SK-N-SH (cell line): ENCODE data around the gene SCYGR5. TPM values are rescaled to one million over a fixed set of nuclear protein-coding genes. Genes with fewer than 3 reads are reported as not detected.

Experiments
- CTCF ChIA-PET: fragments of 300-600, 350-600 bp; formaldehyde crosslinking; extraction: SDS; loops from one replicate; lab custom pipeline; 2021; lab: Yijun Ruan, JAX
- POLR2A ChIA-PET: fragments of 350-600 bp; sonication (Branson Sonifier 250); formaldehyde crosslinking; extraction: SDS; loops from one replicate; lab custom pipeline; 2020; ENCODE audit warnings: antibody characterized with exemption, inconsistent platforms; lab: Yijun Ruan, JAX
- DNase-seq: peaks from one replicate; pipeline ENCODE4 v3.0.0; 2012
- H2AFZ ChIP-seq: fragments of 200-600 bp; sonication (generic); 2 replicates; pipeline ENCODE4 v1.8.1; 2016; ENCODE audit warnings: antibody characterized with exemption, mild to moderate bottlenecking, low read depth
- H3F3A ChIP-seq: fragments of 200-600 bp; sonication (generic); replicated peaks from 2 replicates; pipeline ENCODE3; 2016; ENCODE audit warnings: antibody characterized with exemption, mild to moderate bottlenecking; ENCODE audit not compliant: insufficient read depth
- H3K27ac ChIP-seq, 2 experiments: fragments of 200-500 bp in 1 of 2; fragments of 200-600 bp in 1 of 2; sonication (Bioruptor generic) in 1 of 2; sonication (generic), shearing (Covaris generic) in 1 of 2; 2 replicates each; pipeline versions ENCODE4 v1.5.1 to v1.6.1; 2014 to 2016; ENCODE audit warnings: low read depth in 2 of 2, inconsistent platforms in 1 of 2, low read length in 1 of 2, mild to moderate bottlenecking in 1 of 2, mixed read lengths in 1 of 2
- H3K27me3 ChIP-seq: fragments of 200-600 bp; sonication (generic), shearing (Covaris generic); 2 replicates; pipeline ENCODE4 v1.6.1; 2016; ENCODE audit warnings: mixed run types; ENCODE audit not compliant: insufficient read depth
- H3K36me3 ChIP-seq, 2 experiments: fragments of 200-500 bp in 1 of 2; fragments of 200-600 bp in 1 of 2; sonication (Bioruptor generic) in 1 of 2; sonication (generic) in 1 of 2; replicated peaks in 1 of 2; 2 replicates each; pipeline versions ENCODE3 to v1.5.1; 2014 to 2016; ENCODE audit warnings: low read length in 1 of 2, mild to moderate bottlenecking in 1 of 2; ENCODE audit not compliant: insufficient read depth in 2 of 2, control insufficient read depth in 1 of 2
- H3K4me1 ChIP-seq, 2 experiments: fragments of 200-500 bp in 1 of 2; fragments of 200-600 bp in 1 of 2; sonication (Bioruptor generic) in 1 of 2; sonication (generic), shearing (Covaris generic) in 1 of 2; 2 replicates each; pipeline versions ENCODE4 v1.5.1 to v1.6.1; 2014 to 2016; ENCODE audit warnings: low read depth in 1 of 2, low read length in 1 of 2, mixed run types in 1 of 2; ENCODE audit not compliant: insufficient read depth in 2 of 2, control insufficient read depth in 1 of 2
- H3K4me2 ChIP-seq: fragments of 200-600 bp; sonication (generic), shearing (Covaris generic); 2 replicates; pipeline ENCODE4 v1.6.1; 2017; ENCODE audit warnings: mixed run types
- H3K4me3 ChIP-seq, 2 experiments: fragments of 200-500 bp in 1 of 2; fragments of 200-600 bp in 1 of 2; sonication (Bioruptor generic) in 1 of 2; sonication (generic), shearing (Covaris generic) in 1 of 2; 2 replicates each; pipeline versions ENCODE4 v1.5.1 to v1.8.1; 2014 to 2016; ENCODE audit warnings: low read depth in 2 of 2, inconsistent platforms in 1 of 2, low read length in 1 of 2, mild to moderate bottlenecking in 1 of 2, mixed read lengths in 1 of 2, moderate library complexity in 1 of 2
- H3K79me2 ChIP-seq: fragments of 200-600 bp; sonication (generic); 2 replicates; pipeline ENCODE4 v1.8.1; 2017; ENCODE audit warnings: mild to moderate bottlenecking; ENCODE audit not compliant: insufficient read depth
- H3K9ac ChIP-seq: fragments of 200-600 bp; sonication (generic); 2 replicates; pipeline ENCODE4 v1.6.1; 2017; ENCODE audit warnings: mixed run types
- H3K9me2 ChIP-seq: fragments of 200-600 bp; sonication (generic); 2 replicates; pipeline ENCODE4 v1.6.1; 2017; ENCODE audit warnings: mixed run types
- H3K9me3 ChIP-seq: fragments of 200-600 bp; sonication (generic); 2 replicates; pipeline ENCODE4 v1.6.1; 2017; ENCODE audit warnings: mixed run types, mild to moderate bottlenecking, moderate library complexity
- H4K20me1 ChIP-seq: fragments of 200-600 bp; sonication (generic); 2 replicates; pipeline ENCODE4 v1.6.1; 2017; ENCODE audit warnings: mild to moderate bottlenecking, mixed run types; ENCODE audit not compliant: insufficient read depth
- ELF1 ChIP-seq: IDR thresholded peaks from 2 replicates; pipeline ENCODE4 v1.4.0; 2012
- EP300 ChIP-seq, 2 experiments: IDR thresholded peaks; 2 replicates each; pipeline versions ENCODE4 v1.4.0 to v1.6.1; 2012; ENCODE audit warnings: borderline replicate concordance in 1 of 2, low read depth in 1 of 2, low read length in 1 of 2
- FOXJ3 ChIP-seq: sonication (generic); formaldehyde crosslinking; IDR thresholded peaks from 2 replicates; pipeline ENCODE4 v1.5.1; 2020; ENCODE audit warnings: mild to moderate bottlenecking, missing genetic modification reagents
- FOXM1 ChIP-seq: IDR thresholded peaks from 2 replicates; pipeline ENCODE4 v1.4.0; 2012; ENCODE audit warnings: low read depth, mild to moderate bottlenecking
- GABPA ChIP-seq: IDR thresholded peaks from 2 replicates; pipeline ENCODE4 v1.4.0; 2012; ENCODE audit warnings: low read depth, mild to moderate bottlenecking
- JUND ChIP-seq: IDR thresholded peaks from 2 replicates; pipeline ENCODE4 v1.4.0; 2012
- MEF2A ChIP-seq: IDR thresholded peaks from 2 replicates; pipeline ENCODE4 v1.4.0; 2012; ENCODE audit warnings: low read depth, borderline replicate concordance
- MXI1 ChIP-seq: IDR thresholded peaks from 2 replicates; pipeline ENCODE4 v1.6.1; 2012; ENCODE audit warnings: mild to moderate bottlenecking, low read depth, low read length, improper control_type of control experiment
- NFIC ChIP-seq: IDR thresholded peaks from 2 replicates; pipeline ENCODE4 v1.4.0; 2012; ENCODE audit warnings: borderline replicate concordance
- POLR2AphosphoS5 ChIP-seq: IDR thresholded peaks from 2 replicates; pipeline ENCODE4 v1.6.1; 2012; ENCODE audit warnings: low read depth, low read length
- RAD21 ChIP-seq: IDR thresholded peaks from 2 replicates; pipeline ENCODE4 v1.6.1; 2012; ENCODE audit warnings: mild to moderate bottlenecking, low read length
- SMC3 ChIP-seq: IDR thresholded peaks from 2 replicates; pipeline ENCODE4 v1.6.1; 2012; ENCODE audit warnings: low read depth, low read length, improper control_type of control experiment
- TAF1 ChIP-seq: IDR thresholded peaks from 2 replicates; pipeline ENCODE4 v1.6.1; 2012; ENCODE audit warnings: low read depth, mild to moderate bottlenecking, low read length, moderate library complexity, borderline replicate concordance
- TCF12 ChIP-seq: IDR thresholded peaks from 2 replicates; pipeline ENCODE4 v1.4.0; 2012
- TEAD4 ChIP-seq: IDR thresholded peaks from 2 replicates; pipeline ENCODE4 v1.4.0; 2012; ENCODE audit warnings: mild to moderate bottlenecking, borderline replicate concordance; ENCODE audit not compliant: insufficient read depth
- WGBS: methylation state at CpG from one replicate; pipeline ENCODE4 v1.1.6; 2017; ENCODE audit warnings: low lambda C conversion rate; 5-methylcytosine and 5-hydroxymethylcytosine counted together
- polyA plus RNA-seq, 3 experiments: library from polyadenylated mRNA; depleted of rRNA; stranded (reverse); fragments of >200 nt; gene quantifications; 2 replicates each; pipeline ENCODE4 v1.2.3, GENCODE V29; 2012
- TF ChIP-seq, protein P1 (sequence below): fragments of 150-350 bp; IDR thresholded peaks from 2 replicates; pipeline ENCODE4 v1.6.1; 2017; ENCODE audit warnings: antibody characterized with exemption, low read length, low read depth, borderline replicate concordance
- TF ChIP-seq, protein P2 (sequence below): IDR thresholded peaks from 2 replicates; pipeline ENCODE4 v1.4.0; 2012; ENCODE audit warnings: low read depth, borderline replicate concordance
- TF ChIP-seq, protein P3 (sequence below): IDR thresholded peaks from 2 replicates; pipeline ENCODE4 v1.4.0; 2012; ENCODE audit warnings: low read depth, borderline replicate concordance
- TF ChIP-seq, protein P4 (sequence below): IDR thresholded peaks from 2 replicates; pipeline ENCODE4; 2012
- TF ChIP-seq, protein P5 (sequence below): fragments of 150-350 bp; IDR thresholded peaks from 2 replicates; pipeline ENCODE4 v1.6.1; 2016; ENCODE audit warnings: mild to moderate bottlenecking, low read depth, low read length

The SCYGR5 gene
- polyA plus RNA-seq, 1 of the 3 experiments (the other 2 are of a cell fraction) = not detected

DNA sequence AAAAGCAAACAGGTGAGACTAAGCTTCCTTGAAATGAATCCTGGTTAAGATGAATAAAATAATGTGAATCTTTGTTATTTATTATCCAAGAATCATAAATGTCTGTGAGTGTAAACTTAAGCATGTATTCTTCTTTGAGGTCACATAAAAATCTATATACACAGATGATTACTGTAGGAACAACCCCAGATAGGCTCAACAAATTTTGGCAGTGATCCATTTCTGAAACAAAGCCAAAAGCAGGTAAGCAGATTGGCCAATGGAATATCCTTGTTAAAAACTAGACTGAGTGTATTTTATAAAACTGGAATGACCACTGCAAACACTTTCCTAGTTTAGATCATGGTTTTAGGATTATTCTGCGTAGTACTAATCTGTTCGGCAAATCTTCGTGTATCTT is 11.3 kb downstream of the SCYGR5 start:
- WGBS = 41% methylated on average over 3 of the region's 3 CpGs
- H2AFZ ChIP-seq = no peak overlapping the region
- ChIA-PET CTCF (no interaction called here), POLR2A (no interaction called here)
- no peaks in the 10 kb centered on the region for H3K4me1 ChIP-seq
- H3K9me2 ChIP-seq = no peaks in the 10 kb centered on the region
- H4K20me1 ChIP-seq = no peaks in the 10 kb centered on the region
- no peaks in the 10 kb centered on the region for H3K9me3 ChIP-seq
- H3K4me3 ChIP-seq = no peak overlapping the region
- H3K4me2 ChIP-seq = no peak overlapping the region
- H3K79me2 ChIP-seq = no peaks in the 10 kb centered on the region
- H3K9ac ChIP-seq = no peak overlapping the region
- no peak overlapping the region for H3K27ac ChIP-seq
- no peak for TF ChIP-seq SMC3
- no peak for TF ChIP-seq NFIC
- TF ChIP-seq FOXJ3 (CRISPR knock-in tag) = no peak
- no peak for TF ChIP-seq JUND
- TF ChIP-seq ELF1 = no peak
- TF ChIP-seq, protein P1, sequence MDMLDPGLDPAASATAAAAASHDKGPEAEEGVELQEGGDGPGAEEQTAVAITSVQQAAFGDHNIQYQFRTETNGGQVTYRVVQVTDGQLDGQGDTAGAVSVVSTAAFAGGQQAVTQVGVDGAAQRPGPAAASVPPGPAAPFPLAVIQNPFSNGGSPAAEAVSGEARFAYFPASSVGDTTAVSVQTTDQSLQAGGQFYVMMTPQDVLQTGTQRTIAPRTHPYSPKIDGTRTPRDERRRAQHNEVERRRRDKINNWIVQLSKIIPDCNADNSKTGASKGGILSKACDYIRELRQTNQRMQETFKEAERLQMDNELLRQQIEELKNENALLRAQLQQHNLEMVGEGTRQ = no peak
- TF ChIP-seq FOXM1 = no peak
- no peak for TF ChIP-seq EP300 (IDR thresholded peaks at IDR 0.05; ENCODE audit: borderline replicate concordance in 1 of 2, low read depth in 1 of 2, low read length in 1 of 2)
- TF ChIP-seq TCF12 = no peak
- no peak for TF ChIP-seq MXI1
- no peak for TF ChIP-seq MEF2A
- TF ChIP-seq TAF1 = no peak
- no peak for TF ChIP-seq POLR2AphosphoS5
- TF ChIP-seq, protein P2, sequence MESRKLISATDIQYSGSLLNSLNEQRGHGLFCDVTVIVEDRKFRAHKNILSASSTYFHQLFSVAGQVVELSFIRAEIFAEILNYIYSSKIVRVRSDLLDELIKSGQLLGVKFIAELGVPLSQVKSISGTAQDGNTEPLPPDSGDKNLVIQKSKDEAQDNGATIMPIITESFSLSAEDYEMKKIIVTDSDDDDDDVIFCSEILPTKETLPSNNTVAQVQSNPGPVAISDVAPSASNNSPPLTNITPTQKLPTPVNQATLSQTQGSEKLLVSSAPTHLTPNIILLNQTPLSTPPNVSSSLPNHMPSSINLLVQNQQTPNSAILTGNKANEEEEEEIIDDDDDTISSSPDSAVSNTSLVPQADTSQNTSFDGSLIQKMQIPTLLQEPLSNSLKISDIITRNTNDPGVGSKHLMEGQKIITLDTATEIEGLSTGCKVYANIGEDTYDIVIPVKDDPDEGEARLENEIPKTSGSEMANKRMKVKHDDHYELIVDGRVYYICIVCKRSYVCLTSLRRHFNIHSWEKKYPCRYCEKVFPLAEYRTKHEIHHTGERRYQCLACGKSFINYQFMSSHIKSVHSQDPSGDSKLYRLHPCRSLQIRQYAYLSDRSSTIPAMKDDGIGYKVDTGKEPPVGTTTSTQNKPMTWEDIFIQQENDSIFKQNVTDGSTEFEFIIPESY = no peak
- no peak for TF ChIP-seq TEAD4
- TF ChIP-seq, protein P3, sequence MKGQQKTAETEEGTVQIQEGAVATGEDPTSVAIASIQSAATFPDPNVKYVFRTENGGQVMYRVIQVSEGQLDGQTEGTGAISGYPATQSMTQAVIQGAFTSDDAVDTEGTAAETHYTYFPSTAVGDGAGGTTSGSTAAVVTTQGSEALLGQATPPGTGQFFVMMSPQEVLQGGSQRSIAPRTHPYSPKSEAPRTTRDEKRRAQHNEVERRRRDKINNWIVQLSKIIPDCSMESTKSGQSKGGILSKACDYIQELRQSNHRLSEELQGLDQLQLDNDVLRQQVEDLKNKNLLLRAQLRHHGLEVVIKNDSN = no peak
- no peak for TF ChIP-seq RAD21
- TF ChIP-seq, protein P4, sequence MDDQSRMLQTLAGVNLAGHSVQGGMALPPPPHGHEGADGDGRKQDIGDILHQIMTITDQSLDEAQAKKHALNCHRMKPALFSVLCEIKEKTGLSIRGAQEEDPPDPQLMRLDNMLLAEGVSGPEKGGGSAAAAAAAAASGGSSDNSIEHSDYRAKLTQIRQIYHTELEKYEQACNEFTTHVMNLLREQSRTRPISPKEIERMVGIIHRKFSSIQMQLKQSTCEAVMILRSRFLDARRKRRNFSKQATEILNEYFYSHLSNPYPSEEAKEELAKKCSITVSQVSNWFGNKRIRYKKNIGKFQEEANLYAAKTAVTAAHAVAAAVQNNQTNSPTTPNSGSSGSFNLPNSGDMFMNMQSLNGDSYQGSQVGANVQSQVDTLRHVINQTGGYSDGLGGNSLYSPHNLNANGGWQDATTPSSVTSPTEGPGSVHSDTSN = no peak
- TF ChIP-seq, protein P5, sequence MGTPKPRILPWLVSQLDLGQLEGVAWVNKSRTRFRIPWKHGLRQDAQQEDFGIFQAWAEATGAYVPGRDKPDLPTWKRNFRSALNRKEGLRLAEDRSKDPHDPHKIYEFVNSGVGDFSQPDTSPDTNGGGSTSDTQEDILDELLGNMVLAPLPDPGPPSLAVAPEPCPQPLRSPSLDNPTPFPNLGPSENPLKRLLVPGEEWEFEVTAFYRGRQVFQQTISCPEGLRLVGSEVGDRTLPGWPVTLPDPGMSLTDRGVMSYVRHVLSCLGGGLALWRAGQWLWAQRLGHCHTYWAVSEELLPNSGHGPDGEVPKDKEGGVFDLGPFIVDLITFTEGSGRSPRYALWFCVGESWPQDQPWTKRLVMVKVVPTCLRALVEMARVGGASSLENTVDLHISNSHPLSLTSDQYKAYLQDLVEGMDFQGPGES = no peak
- TF ChIP-seq GABPA = no peak
- no peaks in the 10 kb centered on the region; the same call in 1 of the 2 replicates for H3K27me3 ChIP-seq
- H3F3A ChIP-seq = no peaks in the 10 kb centered on the region
- no peaks in the 10 kb centered on the region for H3K36me3 ChIP-seq
- no peak for DNase-seq
